Ishikawa (cell line): Measurements from ENCODE around the gene HNRNPM.

ENCODE experiments used
- CEBPB ChIP-seq: IDR thresholded peaks from 2 replicates; pipeline ENCODE4 v1.6.1; 2012
- EP300 ChIP-seq: IDR thresholded peaks from 2 replicates; pipeline ENCODE4 v1.6.1; 2012; ENCODE audit warnings: borderline replicate concordance
- FOXM1 ChIP-seq: IDR thresholded peaks from 2 replicates; pipeline ENCODE4 v1.6.1; 2012; ENCODE audit warnings: low read depth, borderline replicate concordance
- MAX ChIP-seq: IDR thresholded peaks from 2 replicates; pipeline ENCODE4 v1.6.1; 2012
- NFIC ChIP-seq: IDR thresholded peaks from 2 replicates; pipeline ENCODE4 v1.6.1; 2012
- RAD21 ChIP-seq: IDR thresholded peaks from 2 replicates; pipeline ENCODE4 v1.6.1; 2012; ENCODE audit warnings: low read depth
- TAF1 ChIP-seq: IDR thresholded peaks from 2 replicates; pipeline ENCODE4 v1.6.1; 2012; ENCODE audit warnings: low read depth, mild to moderate bottlenecking
- TEAD4 ChIP-seq: IDR thresholded peaks from 2 replicates; pipeline ENCODE4 v1.6.1; 2012
- USF1 ChIP-seq: IDR thresholded peaks from 2 replicates; pipeline ENCODE4 v1.6.1; 2012
- YY1 ChIP-seq: IDR thresholded peaks from 2 replicates; pipeline ENCODE4 v1.6.1; 2012; ENCODE audit warnings: low read depth
- ZBTB7A ChIP-seq: IDR thresholded peaks from 2 replicates; pipeline ENCODE4 v1.6.1; 2012; ENCODE audit warnings: low read depth
- TF ChIP-seq, protein P1 (sequence below): IDR thresholded peaks from 2 replicates; pipeline ENCODE4 v1.6.1; 2012; ENCODE audit warnings: low read depth, mild to moderate bottlenecking

- no peak for TF ChIP-seq CEBPB
- TF ChIP-seq MAX: no peak
- no peak for TF ChIP-seq YY1
- TF ChIP-seq, protein P1, sequence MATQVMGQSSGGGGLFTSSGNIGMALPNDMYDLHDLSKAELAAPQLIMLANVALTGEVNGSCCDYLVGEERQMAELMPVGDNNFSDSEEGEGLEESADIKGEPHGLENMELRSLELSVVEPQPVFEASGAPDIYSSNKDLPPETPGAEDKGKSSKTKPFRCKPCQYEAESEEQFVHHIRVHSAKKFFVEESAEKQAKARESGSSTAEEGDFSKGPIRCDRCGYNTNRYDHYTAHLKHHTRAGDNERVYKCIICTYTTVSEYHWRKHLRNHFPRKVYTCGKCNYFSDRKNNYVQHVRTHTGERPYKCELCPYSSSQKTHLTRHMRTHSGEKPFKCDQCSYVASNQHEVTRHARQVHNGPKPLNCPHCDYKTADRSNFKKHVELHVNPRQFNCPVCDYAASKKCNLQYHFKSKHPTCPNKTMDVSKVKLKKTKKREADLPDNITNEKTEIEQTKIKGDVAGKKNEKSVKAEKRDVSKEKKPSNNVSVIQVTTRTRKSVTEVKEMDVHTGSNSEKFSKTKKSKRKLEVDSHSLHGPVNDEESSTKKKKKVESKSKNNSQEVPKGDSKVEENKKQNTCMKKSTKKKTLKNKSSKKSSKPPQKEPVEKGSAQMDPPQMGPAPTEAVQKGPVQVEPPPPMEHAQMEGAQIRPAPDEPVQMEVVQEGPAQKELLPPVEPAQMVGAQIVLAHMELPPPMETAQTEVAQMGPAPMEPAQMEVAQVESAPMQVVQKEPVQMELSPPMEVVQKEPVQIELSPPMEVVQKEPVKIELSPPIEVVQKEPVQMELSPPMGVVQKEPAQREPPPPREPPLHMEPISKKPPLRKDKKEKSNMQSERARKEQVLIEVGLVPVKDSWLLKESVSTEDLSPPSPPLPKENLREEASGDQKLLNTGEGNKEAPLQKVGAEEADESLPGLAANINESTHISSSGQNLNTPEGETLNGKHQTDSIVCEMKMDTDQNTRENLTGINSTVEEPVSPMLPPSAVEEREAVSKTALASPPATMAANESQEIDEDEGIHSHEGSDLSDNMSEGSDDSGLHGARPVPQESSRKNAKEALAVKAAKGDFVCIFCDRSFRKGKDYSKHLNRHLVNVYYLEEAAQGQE: no peak
- TF ChIP-seq EP300: no peak
- peak; percentile 36; the same call in 1 of the 2 replicates for TF ChIP-seq TEAD4
- no peak for TF ChIP-seq RAD21
- TF ChIP-seq ZBTB7A: no peak
- TF ChIP-seq NFIC: no peak
- TF ChIP-seq TAF1: no peak
- no peak for TF ChIP-seq FOXM1
- no peak for TF ChIP-seq USF1
These were observed 14.9 kb downstream of the HNRNPM start for GRCh38 chr19:8459520-8460270.
